ENCODE data around the gene UNC119. TPM values are rescaled to one million over a fixed set of nuclear protein-coding genes. Genes with fewer than 3 reads are reported as not detected.

UNC119 gene
- 61.0 to 66.2 TPM (median 61.2 TPM) in 3 replicates for total RNA-seq

DNA sequence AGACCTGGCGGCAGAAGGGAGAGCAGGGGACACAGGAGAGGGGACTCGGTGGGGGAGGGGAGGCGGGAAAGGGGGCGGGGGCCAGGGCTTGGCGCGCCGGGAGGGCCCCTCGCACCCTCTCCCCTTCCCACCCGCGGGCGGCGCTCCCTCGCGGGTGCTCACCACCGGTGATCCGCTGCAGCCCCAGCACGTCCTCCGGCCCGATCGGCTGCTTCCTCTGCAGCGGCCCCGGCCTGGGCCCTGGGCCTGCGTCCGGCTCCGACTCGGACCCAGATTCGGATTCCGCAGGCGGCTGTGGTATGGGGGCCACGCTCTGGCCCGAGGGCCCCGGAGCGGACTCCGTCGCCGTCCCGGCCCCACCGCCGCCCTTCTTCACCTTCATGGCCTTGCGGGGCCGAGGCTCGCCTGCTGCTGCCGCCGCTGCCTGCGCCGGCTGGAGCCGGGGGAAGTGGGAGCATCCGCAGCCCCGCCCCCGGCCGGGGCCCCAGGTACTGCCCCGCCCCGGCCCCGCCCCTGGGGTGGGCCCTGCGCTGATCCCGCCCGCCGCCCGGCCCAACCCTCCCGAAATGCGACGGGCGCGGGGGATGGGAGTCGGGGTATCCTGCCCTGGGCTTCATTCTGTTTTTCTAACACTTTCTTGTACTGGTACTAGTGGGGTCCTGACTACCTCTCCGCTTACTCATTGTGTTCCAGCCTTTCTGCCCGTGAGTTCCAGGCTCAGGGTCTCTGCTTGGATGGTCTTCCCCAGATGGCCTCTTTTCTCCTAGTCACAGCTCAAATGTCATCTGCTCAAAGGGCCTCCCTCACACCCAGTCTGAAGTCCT, at the start of gene UNC119:
UNC119 (minus strand) TSS at position 449 of the 824 bp plus-strand sequence; CDS start at position 382, 67 bp downstream.
- Mint-ChIP-seq H3K27me3 (ENCODE audit: low read depth) (no peaks in the 10 kb centered on the region), H3K9me3 (no peaks in the 10 kb centered on the region), H3K4me3 (peak within 1 kb of the TSS; percentile 96), H3K36me3 (peaks cover 31% of the 10 kb centered on the region), H3K4me1 (peaks cover 31% of the 10 kb centered on the region), H3K27ac (peak within 1 kb of the TSS; percentile 97)
- TF ChIP-seq, protein P1, sequence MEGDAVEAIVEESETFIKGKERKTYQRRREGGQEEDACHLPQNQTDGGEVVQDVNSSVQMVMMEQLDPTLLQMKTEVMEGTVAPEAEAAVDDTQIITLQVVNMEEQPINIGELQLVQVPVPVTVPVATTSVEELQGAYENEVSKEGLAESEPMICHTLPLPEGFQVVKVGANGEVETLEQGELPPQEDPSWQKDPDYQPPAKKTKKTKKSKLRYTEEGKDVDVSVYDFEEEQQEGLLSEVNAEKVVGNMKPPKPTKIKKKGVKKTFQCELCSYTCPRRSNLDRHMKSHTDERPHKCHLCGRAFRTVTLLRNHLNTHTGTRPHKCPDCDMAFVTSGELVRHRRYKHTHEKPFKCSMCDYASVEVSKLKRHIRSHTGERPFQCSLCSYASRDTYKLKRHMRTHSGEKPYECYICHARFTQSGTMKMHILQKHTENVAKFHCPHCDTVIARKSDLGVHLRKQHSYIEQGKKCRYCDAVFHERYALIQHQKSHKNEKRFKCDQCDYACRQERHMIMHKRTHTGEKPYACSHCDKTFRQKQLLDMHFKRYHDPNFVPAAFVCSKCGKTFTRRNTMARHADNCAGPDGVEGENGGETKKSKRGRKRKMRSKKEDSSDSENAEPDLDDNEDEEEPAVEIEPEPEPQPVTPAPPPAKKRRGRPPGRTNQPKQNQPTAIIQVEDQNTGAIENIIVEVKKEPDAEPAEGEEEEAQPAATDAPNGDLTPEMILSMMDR (IDR thresholded peaks at IDR 0.05; ENCODE audit: unreplicated experiment), result no peak
- peak; percentile 79 to 84 for DNase-seq (ENCODE audit: low spot score in 2 of 2, unreplicated experiment in 2 of 2)

DNA sequence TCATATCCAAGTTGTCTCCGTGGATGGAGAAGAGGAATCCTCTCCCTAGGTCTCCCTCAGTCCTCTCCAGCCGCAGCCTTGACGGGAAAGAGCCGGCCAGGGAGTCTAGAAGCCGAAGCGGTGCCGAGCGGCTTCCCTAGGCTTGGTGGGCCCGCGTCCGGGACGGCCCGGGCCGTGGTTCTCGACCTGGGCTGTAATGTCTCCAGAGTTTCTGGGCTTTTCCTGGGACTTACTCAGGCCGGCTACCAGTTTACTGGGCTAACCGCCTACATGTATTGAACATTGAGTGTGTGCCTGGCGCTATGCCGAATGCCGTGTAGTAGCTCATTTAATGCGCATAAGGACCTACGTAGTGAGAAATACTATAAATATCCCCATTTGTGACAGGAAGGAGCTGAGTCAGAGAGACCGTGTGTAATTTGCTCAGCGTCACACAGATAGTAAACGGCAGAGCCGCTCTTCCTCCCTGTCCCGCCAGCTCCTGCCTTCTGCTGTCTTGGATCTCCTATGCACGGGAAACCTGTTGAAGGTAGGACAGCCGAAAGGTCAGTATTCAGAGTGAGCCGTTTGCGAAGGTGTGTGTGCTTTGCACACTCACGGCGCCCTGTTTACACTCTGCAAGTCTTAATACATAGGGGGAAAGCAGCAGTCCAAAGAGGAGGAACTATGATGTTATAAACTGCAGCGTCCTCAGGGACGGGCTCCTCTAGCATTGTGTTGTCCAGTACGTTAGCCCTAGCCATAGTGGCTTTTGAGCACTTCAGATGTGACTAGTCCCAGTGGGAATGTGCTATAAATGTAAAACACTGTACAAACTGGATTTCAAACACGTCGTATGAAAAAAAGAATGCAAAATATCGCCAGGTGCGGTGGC, 47.1 kb upstream of the UNC119 start:
- no peaks in the 10 kb centered on the region for H3K9me3 Mint-ChIP-seq
- DNase-seq (ENCODE audit: low spot score in 2 of 2, unreplicated experiment in 2 of 2), result no peak
- peaks cover 19% of the 10 kb centered on the region for H3K4me1 Mint-ChIP-seq
- H3K36me3 Mint-ChIP-seq, result no peaks in the 10 kb centered on the region
- H3K27ac Mint-ChIP-seq, result peak overlapping the region; percentile 91
- H3K4me3 Mint-ChIP-seq, result peak overlapping the region; percentile 84
- no peaks in the 10 kb centered on the region for H3K27me3 Mint-ChIP-seq (ENCODE audit: low read depth)
- TF ChIP-seq, protein P1 (IDR thresholded peaks at IDR 0.05; ENCODE audit: unreplicated experiment), result no peak

DNA sequence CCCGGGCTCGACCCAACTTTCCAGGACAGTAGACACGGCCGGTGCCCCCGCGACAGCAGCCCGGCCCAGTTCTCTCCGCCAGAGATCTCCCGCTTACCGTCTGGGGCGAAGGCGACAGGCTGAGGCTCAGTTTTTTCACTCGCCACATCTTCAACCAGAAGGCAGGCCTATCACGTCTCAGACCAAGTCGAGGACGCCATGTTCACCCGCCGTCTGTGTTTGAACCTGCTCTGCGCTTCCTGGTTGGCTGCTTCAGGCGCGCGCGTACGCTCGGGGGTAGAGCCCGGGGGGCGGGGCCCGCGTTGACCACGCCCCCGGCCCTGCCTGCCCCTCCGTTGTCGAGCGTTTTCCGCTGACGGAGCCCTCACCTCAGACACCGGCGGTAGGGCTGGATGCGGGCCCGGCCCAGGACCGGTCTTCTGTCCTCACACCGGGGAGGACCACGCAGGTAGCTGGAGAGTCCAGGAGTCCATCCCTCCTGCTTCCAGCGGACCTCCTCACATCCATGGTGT, 46.4 kb upstream of the UNC119 start, which contains the start of gene SPAG5:
SPAG5 (minus strand) TSS at position 227 of the 512 bp plus-strand sequence; CDS start at position 148, 79 bp downstream.
- no peaks in the 10 kb centered on the region for H3K36me3 Mint-ChIP-seq
- no peaks in the 10 kb centered on the region for H3K27me3 Mint-ChIP-seq (ENCODE audit: low read depth)
- H3K9me3 Mint-ChIP-seq, result no peaks in the 10 kb centered on the region
- peak within 1 kb of the TSS; percentile 91 for H3K27ac Mint-ChIP-seq
- peak; percentile 88 to 96 for DNase-seq (ENCODE audit: low spot score in 2 of 2, unreplicated experiment in 2 of 2)
- peak within 1 kb of the TSS; percentile 84 for H3K4me3 Mint-ChIP-seq
- TF ChIP-seq, protein P1 (IDR thresholded peaks at IDR 0.05; ENCODE audit: unreplicated experiment), result no peak
- H3K4me1 Mint-ChIP-seq, result peaks cover 19% of the 10 kb centered on the region

DNA sequence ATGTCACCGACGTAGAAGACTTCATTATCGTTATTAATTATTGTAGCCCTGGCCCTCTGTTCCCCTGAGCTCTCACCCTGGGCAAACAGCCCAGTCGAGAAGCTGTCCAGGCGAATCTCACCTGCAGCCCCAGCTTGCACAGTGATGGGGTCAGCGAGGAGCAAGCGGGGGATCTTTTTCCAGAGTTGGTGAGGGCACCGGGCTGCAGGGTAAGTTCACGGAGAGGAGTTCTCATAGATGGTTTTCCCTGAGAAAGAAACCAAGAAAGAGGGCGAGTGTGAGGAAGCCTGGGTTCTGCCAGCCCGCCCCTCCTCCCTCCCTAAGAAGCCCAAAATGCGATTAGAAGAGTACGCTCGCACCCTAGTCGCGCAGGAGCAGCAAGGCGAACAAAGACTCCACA, 46.0 kb upstream of the UNC119 start:
- no peaks in the 10 kb centered on the region for H3K36me3 Mint-ChIP-seq
- peak overlapping the region; percentile 84 for H3K4me3 Mint-ChIP-seq
- H3K27me3 Mint-ChIP-seq (ENCODE audit: low read depth), result no peaks in the 10 kb centered on the region
- TF ChIP-seq, protein P1 (IDR thresholded peaks at IDR 0.05; ENCODE audit: unreplicated experiment), result no peak
- H3K4me1 Mint-ChIP-seq, result peaks cover 19% of the 10 kb centered on the region
- no peaks in the 10 kb centered on the region for H3K9me3 Mint-ChIP-seq
- DNase-seq (ENCODE audit: low spot score in 2 of 2, unreplicated experiment in 2 of 2), result no peak
- H3K27ac Mint-ChIP-seq, result peak overlapping the region; percentile 89

DNA sequence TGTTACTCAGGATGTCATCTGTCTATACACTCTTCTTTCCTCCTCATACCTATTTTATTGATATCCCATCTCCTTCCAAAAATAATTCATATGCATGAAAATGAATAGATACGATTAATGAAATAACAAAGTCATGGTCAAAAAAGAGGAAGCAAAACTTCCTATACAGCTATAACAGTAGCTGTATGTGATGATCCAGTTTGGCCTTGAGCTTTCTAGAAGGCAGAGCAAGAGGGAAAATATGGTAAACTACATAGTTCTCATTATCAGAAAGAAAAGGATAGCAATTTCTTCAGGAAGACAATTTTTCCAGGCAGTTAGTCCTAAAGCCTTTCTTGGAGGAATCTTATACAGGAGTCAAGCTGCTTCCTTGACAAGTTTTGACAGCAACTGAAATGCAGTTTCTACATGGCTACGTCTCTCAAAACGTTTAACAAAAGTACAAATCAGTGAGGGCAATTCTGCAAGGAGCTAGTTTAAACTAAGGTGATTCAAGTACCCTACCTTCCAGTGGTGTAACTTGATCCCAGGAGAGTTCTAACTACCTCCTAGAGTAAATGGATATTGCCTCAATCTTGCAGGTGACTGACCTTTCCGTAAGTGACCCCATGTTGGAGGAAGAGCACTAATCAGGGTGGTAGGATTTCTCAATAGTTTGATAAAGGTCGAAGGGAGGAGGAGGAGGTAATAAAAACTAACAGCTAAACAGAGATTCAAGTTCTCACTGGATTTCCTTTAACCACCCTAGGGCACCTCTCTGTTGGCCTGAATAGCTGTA, 45.4 kb upstream of the UNC119 start:
- peak overlapping the region; percentile 84 for H3K4me3 Mint-ChIP-seq
- peaks cover 19% of the 10 kb centered on the region for H3K4me1 Mint-ChIP-seq
- TF ChIP-seq, protein P1 (IDR thresholded peaks at IDR 0.05; ENCODE audit: unreplicated experiment), result no peak
- H3K36me3 Mint-ChIP-seq, result no peaks in the 10 kb centered on the region
- H3K27ac Mint-ChIP-seq, result peak overlapping the region; percentile 89
- no peaks in the 10 kb centered on the region for H3K27me3 Mint-ChIP-seq (ENCODE audit: low read depth)
- H3K9me3 Mint-ChIP-seq, result no peaks in the 10 kb centered on the region
- no peak for DNase-seq (ENCODE audit: low spot score in 2 of 2, unreplicated experiment in 2 of 2)

Data from mesothelial cell of epicardium (in vitro differentiated cells).